Sigmoid colon (tissue), 7 donors: Measurements from ENCODE around the gene RAP1A. TPM values are rescaled to one million over a fixed set of nuclear protein-coding genes. Genes with fewer than 3 reads are reported as not detected.
A peak's percentile ranks its signal among the peaks of the same experiment; 100 is the strongest.

Source experiments
- DNase-seq: peaks from one replicate; pipeline ENCODE4 v3.0.0-alpha.2; 2019
- H3K27ac ChIP-seq, 4 donors: fragments of 200-600 bp; sonication (generic); one replicate each; pipeline ENCODE4 v1.5.1; 2016 to 2019; ENCODE audit warnings: mild to moderate bottlenecking in 1 of 4
- H3K27me3 ChIP-seq, 3 donors: fragments of 200-600 bp; sonication (generic); one replicate each; pipeline ENCODE4 v1.5.1; 2019; ENCODE audit warnings: mild to moderate bottlenecking in 1 of 3
- H3K36me3 ChIP-seq, 4 donors: fragments of 200-600 bp; sonication (generic); one replicate each; pipeline ENCODE4 v1.5.1; 2016 to 2019
- H3K4me1 ChIP-seq, 4 donors: fragments of 200-600 bp; sonication (generic); one replicate each; pipeline ENCODE4 v1.5.1; 2017 to 2019
- H3K4me3 ChIP-seq, 4 donors: fragments of 200-600 bp; sonication (generic); one replicate each; pipeline ENCODE4 v1.5.1; 2017 to 2019; ENCODE audit warnings: mild to moderate bottlenecking in 2 of 4, moderate library complexity in 1 of 4
- H3K9me3 ChIP-seq, 4 donors: fragments of 200-600 bp in 3 of 4; sonication (generic) in 3 of 4; one replicate each; pipeline versions ENCODE4 v1.5.1 to v1.6.1; 2013 to 2019
- CTCF ChIP-seq, 4 experiments: fragments of 450-650 bp in 3 of 4; fragments of 200-600 bp in 1 of 4; IDR thresholded peaks; one replicate each; pipeline ENCODE4 v1.5.1; 2016 to 2019; ENCODE audit warnings: antibody characterized with exemption in 4 of 4, mild to moderate bottlenecking in 3 of 4, moderate library complexity in 2 of 4
- EP300 ChIP-seq, 4 donors: sonication (generic); formaldehyde crosslinking; IDR thresholded peaks; one replicate each; pipeline ENCODE4 v1.6.1; 2017; ENCODE audit warnings: antibody characterized with exemption in 4 of 4
- POLR2A ChIP-seq, 2 donors: fragments of 450-650 bp; IDR thresholded peaks; one replicate each; pipeline ENCODE4 v1.6.1; 2016; ENCODE audit warnings: antibody characterized with exemption in 2 of 2, mild to moderate bottlenecking in 2 of 2, moderate library complexity in 2 of 2
- POLR2AphosphoS5 ChIP-seq, 4 donors: sonication (generic); formaldehyde crosslinking; IDR thresholded peaks; one replicate each; pipeline ENCODE4 v1.6.1; 2017; ENCODE audit warnings: antibody characterized with exemption in 4 of 4
- WGBS, 2 donors: extraction: QIAGEN DNeasy Blood & Tissue Kit; methylation state at CpG; one replicate each; pipeline ENCODE4 v1.1.7; 2013; 5-methylcytosine and 5-hydroxymethylcytosine counted together
- intact Hi-C: fragments of 100-400 bp; cut with DNase I; formaldehyde crosslinking; loops from one replicate; pipeline ENCODE4 v1.15.1; 2023
- polyA plus RNA-seq, 3 donors: library from polyadenylated mRNA; stranded (reverse); fragments of 200-250 nt; gene quantifications; one replicate each; pipeline ENCODE4 v1.2.3, GENCODE V29; 2013
- total RNA-seq, 4 donors: library from RNA; depleted of rRNA; stranded (reverse); fragments of >200 nt; gene quantifications; one replicate each; pipeline ENCODE4 v1.1.0, GENCODE V29; 2016
- donor health status: healthy with polysubstance abuse.
- donor health status: Bipolar disorder and iron deficiency.
- donor health status: healthy.

RAP1A gene
- total and polyA plus RNA-seq, 7 donors: 87.5 to 381 (median 213) TPM

GRCh38 chr1:111730706-111731105 is 111.1 kb downstream of the RAP1A start:
- Histone ChIP-seq H3K27ac (no peak overlapping the region), H3K27me3 (no peaks in the 10 kb centered on the region), H3K4me1 (peaks cover 0 to 29% (median 20%) of the 10 kb centered on the region in 4 donors), H3K36me3 (peaks cover 0 to 13% (median 0%) of the 10 kb centered on the region in 4 donors), H3K9me3 (no peaks in the 10 kb centered on the region), H3K4me3 (no peak overlapping the region)
- intact Hi-C loops: no loop called here
- TF ChIP-seq EP300 (IDR thresholded peaks at IDR 0.05) (no peak), POLR2AphosphoS5 (IDR thresholded peaks at IDR 0.05) (no peak), CTCF (IDR thresholded peaks at IDR 0.05) (no peak), POLR2A (IDR thresholded peaks at IDR 0.05) (no peak)
- DNase-seq: no peak
- WGBS, 2 donors: 85 to 90% methylated on average over 4 of the region's 4 CpGs

- intact Hi-C loops: no loop called here
- H3K27ac ChIP-seq: no peak overlapping the region
- H3K4me1 ChIP-seq: peaks cover 0 to 41% (median 28%) of the 10 kb centered on the region in 4 donors
- H3K36me3 ChIP-seq: peaks cover 0 to 11% (median 0%) of the 10 kb centered on the region in 4 donors
- WGBS, 2 donors: 78 to 80% methylated on average over 6 of the region's 6 CpGs
- no peaks in the 10 kb centered on the region for H3K27me3 ChIP-seq
- no peak for DNase-seq
- TF ChIP-seq CTCF (IDR thresholded peaks at IDR 0.05): no peak
- no peak for TF ChIP-seq POLR2AphosphoS5 (IDR thresholded peaks at IDR 0.05)
- H3K4me3 ChIP-seq: no peak overlapping the region
- H3K9me3 ChIP-seq: no peaks in the 10 kb centered on the region
Measured at GRCh38 chr1:111731956-111732355, 112.4 kb downstream of the RAP1A start.

GRCh38 chr1:111732718-111733117 is 113.1 kb downstream of the RAP1A start:
- Histone ChIP-seq H3K4me1 (peaks cover 0 to 48% (median 36%) of the 10 kb centered on the region in 4 donors), H3K27ac (peak overlapping the region in 2 of 4 donors; percentile 50 to 77), H3K4me3 (no peak overlapping the region), H3K9me3 (no peaks in the 10 kb centered on the region), H3K36me3 (peaks cover 0 to 5% (median 0%) of the 10 kb centered on the region in 4 donors), H3K27me3 (no peaks in the 10 kb centered on the region)
- intact Hi-C loops: no loop called here
- no peak for DNase-seq
- TF ChIP-seq POLR2A (IDR thresholded peaks at IDR 0.05) (no peak), POLR2AphosphoS5 (IDR thresholded peaks at IDR 0.05) (no peak), CTCF (IDR thresholded peaks at IDR 0.05) (no peak), EP300 (IDR thresholded peaks at IDR 0.05) (no peak)
- 93 to 94% methylated on average over 7 of the region's 7 CpGs for WGBS, 2 donors

GRCh38 chr1:111733183-111733991 is 113.8 kb downstream of the RAP1A start:
- Histone ChIP-seq H3K4me3 (no peak overlapping the region), H3K36me3 (peaks cover 0 to 5% (median 0%) of the 10 kb centered on the region in 4 donors), H3K4me1 (peaks cover 0 to 55% (median 43%) of the 10 kb centered on the region in 4 donors), H3K9me3 (no peaks in the 10 kb centered on the region), H3K27ac (peak overlapping the region in 3 of 4 donors; percentile 49 to 77 (median 50)), H3K27me3 (no peaks in the 10 kb centered on the region)
- intact Hi-C loops: no loop called here
- TF ChIP-seq EP300 (IDR thresholded peaks at IDR 0.05): no peak
- TF ChIP-seq POLR2A (IDR thresholded peaks at IDR 0.05): no peak
- peak in 2 of 4 donors; percentile 21 to 31 for TF ChIP-seq POLR2AphosphoS5 (IDR thresholded peaks at IDR 0.05)
- DNase-seq: no peak
- WGBS, 2 donors: 49 to 57% methylated on average over 9 of the region's 9 CpGs

- H3K9me3 ChIP-seq: no peaks in the 10 kb centered on the region
- peaks cover 0 to 5% (median 0%) of the 10 kb centered on the region in 4 donors for H3K36me3 ChIP-seq
- 84 to 91% methylated on average over 5 of the region's 5 CpGs for WGBS, 2 donors
- no peaks in the 10 kb centered on the region for H3K27me3 ChIP-seq
- intact Hi-C loops: no loop called here
- H3K27ac ChIP-seq: peak overlapping the region; percentile 6 to 77 (median 50)
- peaks cover 0 to 61% (median 46%) of the 10 kb centered on the region in 4 donors for H3K4me1 ChIP-seq
- TF ChIP-seq POLR2A (IDR thresholded peaks at IDR 0.05): no peak
- TF ChIP-seq CTCF (IDR thresholded peaks at IDR 0.05): no peak
- no peak for TF ChIP-seq EP300 (IDR thresholded peaks at IDR 0.05)
- no peak for TF ChIP-seq POLR2AphosphoS5 (IDR thresholded peaks at IDR 0.05)
- DNase-seq: no peak
- no peak overlapping the region for H3K4me3 ChIP-seq
Measured at GRCh38 chr1:111733992-111734341, 114.4 kb downstream of the RAP1A start.
